ENCODE data around the gene ASB7.

GRCh38 chr15:100680726-100681125, 78.3 kb downstream of the ASB7 start:
- TF ChIP-seq CTCF (IDR thresholded peaks at IDR 0.05; ENCODE audit: poor library complexity, severe bottlenecking) (no peak), EZH2 (IDR thresholded peaks at IDR 0.05; ENCODE audit: borderline replicate concordance, insufficient read depth, low read length, poor library complexity, severe bottlenecking) (no peak), SMC3 (conservative IDR thresholded peaks at IDR 0.05; ENCODE audit: poor library complexity) (no peak), RAD21 (conservative IDR thresholded peaks at IDR 0.05) (no peak), TAF1 (IDR thresholded peaks at IDR 0.05; ENCODE audit: low read depth) (no peak)

Measured in neural cell (in vitro differentiated cells).